Fibroblast of pulmonary artery (primary cell): ENCODE results near the gene RFX1.

Experiments
- DNase-seq: peaks from one replicate; pipeline ENCODE4 v3.0.0-alpha.2; 2010; ENCODE audit warnings: low read depth
- H3K4me3 ChIP-seq: replicated peaks from 2 replicates; pipeline ENCODE4 v1.5.1; 2011; ENCODE audit warnings: low read depth, mild to moderate bottlenecking, control low read depth, low read length, moderate library complexity
- CTCF ChIP-seq: IDR thresholded peaks from 2 replicates; pipeline ENCODE4 v1.5.1; 2011; ENCODE audit warnings: mild to moderate bottlenecking, control low read depth, low read length, inconsistent platforms; ENCODE audit errors: missing control alignments

The RFX1 gene

DNA sequence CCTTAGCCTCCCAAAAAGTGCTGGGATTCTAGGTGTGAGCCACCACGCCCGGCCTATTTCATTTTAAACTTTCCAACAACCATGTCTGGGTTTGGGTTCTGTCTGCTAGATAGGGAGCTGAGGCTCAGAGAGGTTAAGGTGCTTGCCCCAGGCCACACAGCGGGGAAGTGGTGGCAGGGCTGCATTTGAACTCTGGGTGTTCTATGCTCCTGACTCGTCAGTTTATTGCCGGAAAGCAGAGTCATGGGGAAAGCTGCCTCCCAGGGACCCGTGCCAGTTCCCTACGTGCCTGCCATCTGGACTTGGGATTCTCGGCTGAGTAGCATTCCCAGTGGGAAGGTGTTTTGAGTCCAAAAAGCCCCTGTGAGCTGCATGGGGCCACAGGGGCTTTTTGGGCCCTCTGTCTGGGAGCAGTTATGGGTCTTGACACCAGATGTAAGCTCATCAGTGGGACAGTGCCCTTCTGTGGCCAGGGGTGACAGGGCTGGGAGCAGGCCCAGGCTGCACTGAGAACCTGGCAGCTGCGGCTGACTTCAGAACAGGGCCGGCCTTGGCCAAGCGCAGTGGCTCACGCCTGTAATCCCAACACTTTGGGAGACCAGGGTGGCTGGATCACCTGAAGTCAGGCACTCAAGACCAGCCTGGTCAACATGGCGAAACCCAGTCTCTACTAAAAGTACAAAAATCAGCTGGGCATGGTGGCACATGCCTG is 10.9 kb downstream of the RFX1 start:
- TF ChIP-seq CTCF = no peak
- no peak for DNase-seq
- no peak overlapping the region for H3K4me3 ChIP-seq

DNA sequence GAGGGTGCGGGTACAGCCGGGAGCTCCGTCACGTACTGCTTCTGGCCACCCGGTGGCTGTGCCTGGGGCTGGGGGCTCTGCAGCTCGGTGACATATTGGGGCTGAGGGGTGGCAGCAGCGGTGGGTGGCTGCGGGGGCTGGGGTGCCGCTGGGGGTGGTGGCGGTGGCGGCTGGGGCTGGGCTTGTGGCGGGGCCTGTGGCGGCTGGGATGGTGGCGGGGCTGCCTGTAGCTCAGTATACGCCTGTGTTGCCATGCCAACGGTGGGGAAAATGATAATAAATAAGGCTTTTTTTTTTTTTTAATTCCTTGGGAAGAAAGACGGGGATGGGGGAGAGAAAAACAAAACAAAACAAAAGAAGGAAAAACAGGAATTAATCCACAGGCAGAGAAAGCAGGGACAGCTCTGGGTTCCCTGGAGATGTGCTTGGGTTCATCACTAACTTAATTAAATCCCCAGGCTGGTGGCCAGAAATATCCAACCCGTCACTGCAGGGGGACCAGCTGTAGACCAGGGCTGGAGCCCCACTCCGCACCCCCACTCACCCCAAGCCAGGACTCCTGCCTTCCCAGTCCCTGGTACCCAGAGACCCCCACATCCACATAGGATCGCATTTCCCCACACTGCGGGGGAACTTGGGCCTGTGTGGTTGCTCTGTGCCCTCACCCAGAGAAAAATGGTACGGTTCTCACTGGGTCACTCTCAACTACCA is 12.4 kb downstream of the RFX1 start:
- no peak for DNase-seq
- TF ChIP-seq CTCF = no peak
- H3K4me3 ChIP-seq = no peak overlapping the region

DNA sequence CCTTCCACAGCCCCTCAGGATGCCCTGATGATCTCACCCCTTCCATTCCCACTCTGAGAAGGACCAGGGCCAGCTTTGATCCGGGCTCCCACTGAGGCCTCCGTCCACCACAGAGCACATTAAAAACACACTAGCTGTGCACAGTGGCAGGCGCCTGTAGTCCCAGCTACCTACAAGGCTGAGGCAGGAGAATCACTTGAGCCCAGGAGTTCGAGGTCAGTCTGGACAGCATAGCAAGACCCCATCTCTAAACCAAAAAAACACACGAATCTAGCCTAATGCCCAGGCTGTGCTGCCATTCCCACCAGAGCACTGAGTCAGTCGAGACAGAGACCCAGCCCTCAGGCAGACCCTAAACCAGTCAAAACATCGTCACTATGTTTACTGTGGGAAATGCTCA is 14.1 kb downstream of the RFX1 start:
- no peak overlapping the region for H3K4me3 ChIP-seq
- no peak for TF ChIP-seq CTCF

DNA sequence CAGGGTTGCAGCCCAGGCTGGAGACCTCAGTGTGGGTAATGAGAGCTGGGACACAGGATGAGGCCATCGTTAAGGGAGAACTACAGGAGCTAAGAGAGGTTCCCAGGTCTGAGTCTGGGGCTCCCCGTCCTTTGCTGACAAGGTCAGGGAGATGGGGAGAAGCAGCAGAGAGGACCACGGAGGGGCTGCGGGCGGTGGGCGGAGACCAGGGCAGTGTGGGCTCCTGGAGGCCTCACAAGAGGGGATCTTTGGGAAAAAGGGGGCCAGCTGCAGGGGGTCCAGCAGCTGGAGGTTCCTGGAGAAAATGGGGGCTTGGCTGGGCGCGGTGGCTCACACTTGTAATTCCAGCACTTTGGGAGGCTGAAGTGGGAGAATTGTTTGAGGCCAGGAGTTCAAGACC is 16.0 kb downstream of the RFX1 start:
- no peak overlapping the region for H3K4me3 ChIP-seq
- no peak for DNase-seq
- no peak for TF ChIP-seq CTCF

More for the DNA sequence above, 14.1 kb downstream of the RFX1 start:
- no peak for DNase-seq

- no peak overlapping the region for H3K4me3 ChIP-seq
- TF ChIP-seq CTCF = no peak
- DNase-seq = no peak
These were observed 16.6 kb downstream of the RFX1 start for GRCh38 chr19:13989487-13989886.

DNA sequence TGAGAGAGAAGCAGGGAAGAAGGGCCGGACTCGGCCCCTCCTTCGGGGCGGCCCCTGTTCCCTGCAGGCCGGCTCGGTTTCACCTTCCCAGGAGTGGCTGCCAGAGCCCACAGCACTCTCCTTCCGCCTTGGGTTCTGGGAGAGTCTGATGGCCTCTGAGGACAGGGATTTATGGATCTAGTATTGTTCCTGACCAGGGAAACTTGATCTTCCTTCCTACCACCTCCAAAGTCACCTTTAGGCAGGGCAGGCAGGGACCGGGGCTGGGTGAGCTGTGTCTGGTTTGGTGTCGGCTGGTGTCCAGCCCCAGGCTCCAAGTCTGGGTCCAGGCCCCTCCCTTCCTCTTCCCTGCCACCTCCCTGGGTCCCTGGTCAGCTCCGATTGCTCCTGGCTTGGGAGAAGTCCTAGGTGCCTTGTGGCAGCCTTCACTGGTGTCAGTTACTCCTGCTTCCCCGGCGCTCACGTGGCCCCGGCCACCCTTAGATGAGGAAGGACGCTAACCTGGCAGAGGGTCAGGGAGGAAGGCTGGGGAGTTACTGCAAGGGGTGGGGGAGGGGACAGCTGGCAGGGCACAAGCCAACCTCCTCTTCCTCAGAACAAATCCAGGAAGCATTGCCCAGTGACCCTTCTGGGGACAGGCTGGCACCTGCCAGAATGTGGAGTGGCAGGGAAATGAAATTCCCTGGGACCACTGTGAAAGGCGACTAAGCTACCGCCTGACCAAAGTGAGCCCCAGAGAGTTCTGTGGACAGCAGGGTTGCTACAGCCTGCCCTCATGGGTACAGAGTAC is 18.8 kb downstream of the RFX1 start:
- no peak overlapping the region for H3K4me3 ChIP-seq
- DNase-seq = no peak

More for the DNA sequence above, 18.8 kb downstream of the RFX1 start:
- TF ChIP-seq CTCF = no peak
